Adrenal gland (tissue), 5 donors: Measurements from ENCODE around the gene CDKN1A.

Experiments used
- CTCF ChIP-seq, 6 experiments: fragments of 450-650 bp in 4 of 6; fragments of 200-600 bp in 2 of 6; sonication (generic) in 1 of 6; IDR thresholded peaks; 1 replicate in 5 of 6; 2 replicates in 1 of 6; pipeline versions ENCODE4 v1.5.1 to v1.8.0; 2016 to 2021; ENCODE audit warnings: antibody characterized with exemption in 6 of 6, mild to moderate bottlenecking in 2 of 6, moderate library complexity in 1 of 6
- POLR2A ChIP-seq, 2 donors: fragments of 450-650 bp; IDR thresholded peaks; one replicate each; pipeline ENCODE4 v1.6.1; 2017; ENCODE audit warnings: antibody characterized with exemption in 2 of 2, mild to moderate bottlenecking in 2 of 2, moderate library complexity in 1 of 2
- donor health status: DM: no; HTN: no; CAD: no.

- TF ChIP-seq POLR2A (IDR thresholded peaks at IDR 0.05) (no peak), CTCF (IDR thresholded peaks at IDR 0.05) (no peak)
These were observed 28.6 kb upstream of the CDKN1A start for GRCh38 chr6:36649701-36650484.
